ENCODE results near the gene TMEM185B. TPM values are rescaled to one million over a fixed set of nuclear protein-coding genes. Genes with fewer than 3 reads are reported as not detected.

TMEM185B gene
- polyA plus RNA-seq, 1 of the 3 experiments (the other 2 are of a cell fraction), result 36.0 TPM

DNA sequence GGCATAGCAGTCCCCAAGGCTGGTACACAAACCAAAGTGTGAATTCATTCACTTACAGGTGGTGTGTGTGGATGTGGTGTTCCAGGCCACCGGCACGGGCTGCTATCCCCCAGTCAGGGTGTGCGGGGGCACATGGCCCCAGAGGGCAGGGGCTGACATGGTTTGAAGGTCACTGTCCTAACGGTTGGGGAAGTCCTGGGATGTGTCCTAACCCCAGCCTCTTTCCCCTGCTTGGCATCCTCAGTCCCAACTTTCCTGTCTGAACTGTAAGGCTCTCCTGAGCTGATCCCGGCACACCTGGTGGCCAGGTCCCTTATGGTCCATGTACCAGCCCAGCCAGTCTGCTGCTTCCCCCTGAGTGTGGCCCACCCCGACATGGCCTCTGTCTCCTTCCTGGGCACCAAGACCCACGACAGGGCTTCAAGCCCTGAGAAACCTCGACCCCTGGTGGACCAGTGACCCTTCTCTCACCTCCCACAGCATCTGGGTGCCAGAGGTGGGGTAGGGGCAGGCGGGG is 2.4 kb upstream of the TMEM185B start:
- Histone ChIP-seq H3K4me2 (no peak overlapping the region), H4K20me1 (ENCODE audit: insufficient read depth) (no peaks in the 10 kb centered on the region), H3F3A (replicated peaks; ENCODE audit: insufficient read depth) (no peaks in the 10 kb centered on the region), H3K27me3 (ENCODE audit: insufficient read depth) (no peaks in the 10 kb centered on the region), H3K4me1 (ENCODE audit: control insufficient read depth in 1 of 2, insufficient read depth in 2 of 2, low read depth in 1 of 2, low read length in 1 of 2) (peaks cover 23 to 33% of the 10 kb centered on the region in 2 experiments; a peak in 3 of 4 replicates), H3K9me2 (no peaks in the 10 kb centered on the region), H2AFZ (ENCODE audit: low read depth) (no peak overlapping the region), H3K9me3 (no peaks in the 10 kb centered on the region), H3K36me3 (replicated peaks in 1 of 2; ENCODE audit: control insufficient read depth in 1 of 2, insufficient read depth in 2 of 2, low read length in 1 of 2) (peaks cover 5 to 16% of the 10 kb centered on the region in 2 experiments), H3K27ac (ENCODE audit: low read depth in 2 of 2, low read length in 1 of 2) (no peak overlapping the region), H3K9ac (no peak overlapping the region), H3K79me2 (ENCODE audit: insufficient read depth) (peaks cover 22% of the 10 kb centered on the region), H3K4me3 (ENCODE audit: low read depth in 2 of 2, low read length in 1 of 2) (no peak overlapping the region)
- WGBS (ENCODE audit: low lambda C conversion rate), result 96% methylated on average over 5 of the region's 9 CpGs
- POLR2A ChIA-PET, result no interaction called here
- CTCF ChIA-PET, result interaction anchor here (1.0 to 1.1 kb wide), 3 partner anchors 87 to 473 kb away, joined by 3 to 7 read pairs (median 5); no protein-coding TSS in a partner anchor
- TF ChIP-seq EZH2phosphoT487 (IDR thresholded peaks at IDR 0.05; ENCODE audit: borderline replicate concordance, low read depth), result no peak
- TF ChIP-seq, protein P1, sequence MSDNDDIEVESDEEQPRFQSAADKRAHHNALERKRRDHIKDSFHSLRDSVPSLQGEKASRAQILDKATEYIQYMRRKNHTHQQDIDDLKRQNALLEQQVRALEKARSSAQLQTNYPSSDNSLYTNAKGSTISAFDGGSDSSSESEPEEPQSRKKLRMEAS (IDR thresholded peaks at IDR 0.05; ENCODE audit: low read depth), result no peak
- no peak for DNase-seq

DNA sequence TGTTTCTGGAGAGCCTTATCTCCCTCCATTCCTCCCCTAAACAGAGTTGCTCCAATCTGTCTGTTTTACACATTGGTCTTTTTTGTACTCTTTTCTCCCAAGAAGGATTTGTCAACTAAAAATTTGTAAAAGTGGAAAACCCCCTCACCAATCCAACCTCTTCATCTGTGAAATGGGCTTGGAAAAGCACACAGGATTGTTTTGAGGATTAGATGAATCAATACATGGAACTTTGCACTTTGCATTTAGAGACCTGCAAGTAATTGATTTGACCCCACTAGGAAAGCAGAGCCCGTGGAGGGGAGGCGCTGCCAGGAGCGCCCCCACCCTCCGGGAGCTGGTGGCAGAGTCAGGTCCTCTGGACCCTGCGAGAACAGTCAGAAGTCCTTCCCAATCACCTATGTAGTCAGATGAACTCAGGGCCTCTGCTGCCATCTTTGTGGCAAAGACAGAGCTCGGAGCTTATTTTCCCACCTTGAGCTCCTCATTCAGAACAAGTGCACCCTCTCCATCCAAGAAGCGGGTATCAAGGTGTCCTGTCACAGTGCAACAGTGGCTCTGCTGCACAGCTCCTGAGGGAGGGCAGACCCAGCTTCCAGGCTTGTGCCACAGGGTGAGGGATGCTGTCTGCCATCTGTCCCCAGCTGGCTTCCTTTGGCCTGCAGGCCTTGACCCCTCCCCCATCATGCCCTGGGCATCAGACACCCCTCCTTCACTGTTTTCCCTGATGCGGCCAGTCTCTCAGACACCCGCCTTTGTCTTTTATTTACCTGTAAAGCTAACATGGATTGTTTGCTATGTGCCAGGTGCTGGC is 1.7 kb upstream of the TMEM185B start:
- POLR2A ChIA-PET, result no interaction called here
- CTCF ChIA-PET, result interaction anchor here (1.0 to 1.1 kb wide), 3 partner anchors 88 to 472 kb away, joined by 3 to 7 read pairs (median 5); no protein-coding TSS in a partner anchor
- 97% methylated on average over 5 of the region's 9 CpGs for WGBS (ENCODE audit: low lambda C conversion rate)
- no peak for TF ChIP-seq GABPA (IDR thresholded peaks at IDR 0.05; ENCODE audit: low read depth)
- TF ChIP-seq EZH2phosphoT487 (IDR thresholded peaks at IDR 0.05; ENCODE audit: borderline replicate concordance, low read depth), result no peak
- no peak for TF ChIP-seq ELF1 (IDR thresholded peaks at IDR 0.05)
- TF ChIP-seq FOXJ3 (CRISPR knock-in tag; IDR thresholded peaks at IDR 0.05), result no peak
- no peak for TF ChIP-seq MEF2A (IDR thresholded peaks at IDR 0.05; ENCODE audit: borderline replicate concordance, low read depth)
- no peak for TF ChIP-seq RFX5 (IDR thresholded peaks at IDR 0.05; ENCODE audit: low read length)
- TF ChIP-seq, protein P2, sequence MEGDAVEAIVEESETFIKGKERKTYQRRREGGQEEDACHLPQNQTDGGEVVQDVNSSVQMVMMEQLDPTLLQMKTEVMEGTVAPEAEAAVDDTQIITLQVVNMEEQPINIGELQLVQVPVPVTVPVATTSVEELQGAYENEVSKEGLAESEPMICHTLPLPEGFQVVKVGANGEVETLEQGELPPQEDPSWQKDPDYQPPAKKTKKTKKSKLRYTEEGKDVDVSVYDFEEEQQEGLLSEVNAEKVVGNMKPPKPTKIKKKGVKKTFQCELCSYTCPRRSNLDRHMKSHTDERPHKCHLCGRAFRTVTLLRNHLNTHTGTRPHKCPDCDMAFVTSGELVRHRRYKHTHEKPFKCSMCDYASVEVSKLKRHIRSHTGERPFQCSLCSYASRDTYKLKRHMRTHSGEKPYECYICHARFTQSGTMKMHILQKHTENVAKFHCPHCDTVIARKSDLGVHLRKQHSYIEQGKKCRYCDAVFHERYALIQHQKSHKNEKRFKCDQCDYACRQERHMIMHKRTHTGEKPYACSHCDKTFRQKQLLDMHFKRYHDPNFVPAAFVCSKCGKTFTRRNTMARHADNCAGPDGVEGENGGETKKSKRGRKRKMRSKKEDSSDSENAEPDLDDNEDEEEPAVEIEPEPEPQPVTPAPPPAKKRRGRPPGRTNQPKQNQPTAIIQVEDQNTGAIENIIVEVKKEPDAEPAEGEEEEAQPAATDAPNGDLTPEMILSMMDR (IDR thresholded peaks at IDR 0.05), result no peak
- TF ChIP-seq, protein P3, sequence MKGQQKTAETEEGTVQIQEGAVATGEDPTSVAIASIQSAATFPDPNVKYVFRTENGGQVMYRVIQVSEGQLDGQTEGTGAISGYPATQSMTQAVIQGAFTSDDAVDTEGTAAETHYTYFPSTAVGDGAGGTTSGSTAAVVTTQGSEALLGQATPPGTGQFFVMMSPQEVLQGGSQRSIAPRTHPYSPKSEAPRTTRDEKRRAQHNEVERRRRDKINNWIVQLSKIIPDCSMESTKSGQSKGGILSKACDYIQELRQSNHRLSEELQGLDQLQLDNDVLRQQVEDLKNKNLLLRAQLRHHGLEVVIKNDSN (IDR thresholded peaks at IDR 0.05; ENCODE audit: borderline replicate concordance, low read depth), result no peak
- TF ChIP-seq TEAD4 (IDR thresholded peaks at IDR 0.05; ENCODE audit: borderline replicate concordance, insufficient read depth), result no peak
- TF ChIP-seq, protein P4, sequence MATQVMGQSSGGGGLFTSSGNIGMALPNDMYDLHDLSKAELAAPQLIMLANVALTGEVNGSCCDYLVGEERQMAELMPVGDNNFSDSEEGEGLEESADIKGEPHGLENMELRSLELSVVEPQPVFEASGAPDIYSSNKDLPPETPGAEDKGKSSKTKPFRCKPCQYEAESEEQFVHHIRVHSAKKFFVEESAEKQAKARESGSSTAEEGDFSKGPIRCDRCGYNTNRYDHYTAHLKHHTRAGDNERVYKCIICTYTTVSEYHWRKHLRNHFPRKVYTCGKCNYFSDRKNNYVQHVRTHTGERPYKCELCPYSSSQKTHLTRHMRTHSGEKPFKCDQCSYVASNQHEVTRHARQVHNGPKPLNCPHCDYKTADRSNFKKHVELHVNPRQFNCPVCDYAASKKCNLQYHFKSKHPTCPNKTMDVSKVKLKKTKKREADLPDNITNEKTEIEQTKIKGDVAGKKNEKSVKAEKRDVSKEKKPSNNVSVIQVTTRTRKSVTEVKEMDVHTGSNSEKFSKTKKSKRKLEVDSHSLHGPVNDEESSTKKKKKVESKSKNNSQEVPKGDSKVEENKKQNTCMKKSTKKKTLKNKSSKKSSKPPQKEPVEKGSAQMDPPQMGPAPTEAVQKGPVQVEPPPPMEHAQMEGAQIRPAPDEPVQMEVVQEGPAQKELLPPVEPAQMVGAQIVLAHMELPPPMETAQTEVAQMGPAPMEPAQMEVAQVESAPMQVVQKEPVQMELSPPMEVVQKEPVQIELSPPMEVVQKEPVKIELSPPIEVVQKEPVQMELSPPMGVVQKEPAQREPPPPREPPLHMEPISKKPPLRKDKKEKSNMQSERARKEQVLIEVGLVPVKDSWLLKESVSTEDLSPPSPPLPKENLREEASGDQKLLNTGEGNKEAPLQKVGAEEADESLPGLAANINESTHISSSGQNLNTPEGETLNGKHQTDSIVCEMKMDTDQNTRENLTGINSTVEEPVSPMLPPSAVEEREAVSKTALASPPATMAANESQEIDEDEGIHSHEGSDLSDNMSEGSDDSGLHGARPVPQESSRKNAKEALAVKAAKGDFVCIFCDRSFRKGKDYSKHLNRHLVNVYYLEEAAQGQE (IDR thresholded peaks at IDR 0.05; ENCODE audit: low read depth, low read length), result no peak
- TF ChIP-seq TCF12 (IDR thresholded peaks at IDR 0.05), result no peak
- TF ChIP-seq FOXM1 (IDR thresholded peaks at IDR 0.05; ENCODE audit: low read depth), result no peak
- TF ChIP-seq, protein P5, sequence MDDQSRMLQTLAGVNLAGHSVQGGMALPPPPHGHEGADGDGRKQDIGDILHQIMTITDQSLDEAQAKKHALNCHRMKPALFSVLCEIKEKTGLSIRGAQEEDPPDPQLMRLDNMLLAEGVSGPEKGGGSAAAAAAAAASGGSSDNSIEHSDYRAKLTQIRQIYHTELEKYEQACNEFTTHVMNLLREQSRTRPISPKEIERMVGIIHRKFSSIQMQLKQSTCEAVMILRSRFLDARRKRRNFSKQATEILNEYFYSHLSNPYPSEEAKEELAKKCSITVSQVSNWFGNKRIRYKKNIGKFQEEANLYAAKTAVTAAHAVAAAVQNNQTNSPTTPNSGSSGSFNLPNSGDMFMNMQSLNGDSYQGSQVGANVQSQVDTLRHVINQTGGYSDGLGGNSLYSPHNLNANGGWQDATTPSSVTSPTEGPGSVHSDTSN (IDR thresholded peaks at IDR 0.05), result no peak
- TF ChIP-seq RXRA (IDR thresholded peaks at IDR 0.05; ENCODE audit: borderline replicate concordance, low read depth), result no peak
- TF ChIP-seq POLR2AphosphoS5 (IDR thresholded peaks at IDR 0.05; ENCODE audit: low read depth, low read length), result no peak
- TF ChIP-seq GATA2 (CRISPR knock-in tag; IDR thresholded peaks at IDR 0.05), result no peak
- no peak for TF ChIP-seq CHD2 (IDR thresholded peaks at IDR 0.05; ENCODE audit: low read length, partially characterized antibody)
- no peak for TF ChIP-seq RCOR1 (IDR thresholded peaks at IDR 0.05; ENCODE audit: low read length)

More for the DNA sequence above, 1.7 kb upstream of the TMEM185B start:
- H3K4me2 ChIP-seq, result no peak overlapping the region
- H3K27me3 ChIP-seq (ENCODE audit: insufficient read depth), result no peaks in the 10 kb centered on the region
- no peaks in the 10 kb centered on the region for H3K9me3 ChIP-seq
- H3K4me1 ChIP-seq (ENCODE audit: control insufficient read depth in 1 of 2, insufficient read depth in 2 of 2, low read depth in 1 of 2, low read length in 1 of 2), result peaks cover 23 to 33% of the 10 kb centered on the region in 2 experiments; a peak in 3 of 4 replicates
- H2AFZ ChIP-seq (ENCODE audit: low read depth), result no peak overlapping the region
- no peak overlapping the region for H3K9ac ChIP-seq
- no peaks in the 10 kb centered on the region for H3F3A ChIP-seq (replicated peaks; ENCODE audit: insufficient read depth)
- H3K4me3 ChIP-seq (ENCODE audit: low read depth in 2 of 2, low read length in 1 of 2), result no peak overlapping the region
- DNase-seq, result no peak
- H3K27ac ChIP-seq (ENCODE audit: low read depth in 2 of 2, low read length in 1 of 2), result no peak overlapping the region
- peaks cover 23% of the 10 kb centered on the region for H3K79me2 ChIP-seq (ENCODE audit: insufficient read depth)
- H3K9me2 ChIP-seq, result no peaks in the 10 kb centered on the region
- H4K20me1 ChIP-seq (ENCODE audit: insufficient read depth), result no peaks in the 10 kb centered on the region
- peaks cover 5 to 20% of the 10 kb centered on the region in 2 experiments for H3K36me3 ChIP-seq (replicated peaks in 1 of 2; ENCODE audit: control insufficient read depth in 1 of 2, insufficient read depth in 2 of 2, low read length in 1 of 2)
